DMS79 (cell line): ENCODE measurements around the gene STYXL2.

Source experiments
- DNase-seq: peaks from one replicate; lab custom pipeline; 2025; lab: John Stamatoyannopoulos, UW

The STYXL2 gene

GRCh38 chr1:167110586-167110985 is 16.7 kb downstream of the STYXL2 start:
- no peak for DNase-seq

- no peak for DNase-seq
These were observed 18.2 kb downstream of the STYXL2 start for GRCh38 chr1:167111868-167112709.

GRCh38 chr1:167114725-167115124 is 20.9 kb downstream of the STYXL2 start:
- no peak for DNase-seq

- no peak for DNase-seq
These were observed 21.8 kb downstream of the STYXL2 start for GRCh38 chr1:167115655-167116054.

GRCh38 chr1:167116174-167116573 is 22.3 kb downstream of the STYXL2 start:
- DNase-seq = no peak

- DNase-seq = no peak
These were observed 23.4 kb downstream of the STYXL2 start for GRCh38 chr1:167117225-167117624.

- no peak for DNase-seq
These were observed 24.3 kb downstream of the STYXL2 start for GRCh38 chr1:167118188-167118587.

GRCh38 chr1:167119696-167120095 is 25.8 kb downstream of the STYXL2 start:
- DNase-seq = no peak

GRCh38 chr1:167120899-167121298 is 27.0 kb downstream of the STYXL2 start:
- no peak for DNase-seq

GRCh38 chr1:167121375-167122120 is 27.7 kb downstream of the STYXL2 start:
- peak; percentile 22 for DNase-seq

GRCh38 chr1:167122121-167122480 is 28.2 kb downstream of the STYXL2 start:
- no peak for DNase-seq

- DNase-seq = no peak
These were observed 28.7 kb downstream of the STYXL2 start for GRCh38 chr1:167122568-167122967.

GRCh38 chr1:167126317-167126716 is 32.4 kb downstream of the STYXL2 start:
- DNase-seq = no peak

GRCh38 chr1:167126811-167127210 is 32.9 kb downstream of the STYXL2 start:
- DNase-seq = no peak

GRCh38 chr1:167127236-167127635 is 33.4 kb downstream of the STYXL2 start:
- no peak for DNase-seq

GRCh38 chr1:167127661-167128060 is 33.8 kb downstream of the STYXL2 start:
- no peak for DNase-seq

- DNase-seq = no peak
These were observed 34.7 kb downstream of the STYXL2 start for GRCh38 chr1:167128261-167129227.

- no peak for DNase-seq
These were observed 37.1 kb downstream of the STYXL2 start for GRCh38 chr1:167130829-167131510.

GRCh38 chr1:167132301-167133010 is 38.6 kb downstream of the STYXL2 start:
- DNase-seq = no peak

GRCh38 chr1:167135281-167135840 is 41.5 kb downstream of the STYXL2 start:
- no peak for DNase-seq

GRCh38 chr1:167136191-167136614 is 42.3 kb downstream of the STYXL2 start:
- no peak for DNase-seq
